Lower leg skin (tissue), 3 donors: ENCODE measurements around the gene CDC42.

Experiments
- POLR2A ChIP-seq, 2 donors: fragments of 450-650 bp; IDR thresholded peaks; one replicate each; pipeline ENCODE4 v1.6.1; 2016 to 2017; ENCODE audit warnings: antibody characterized with exemption in 2 of 2, mild to moderate bottlenecking in 1 of 2, moderate library complexity in 1 of 2
- TF ChIP-seq, protein P1 (sequence below), 3 donors: fragments of 450-650 bp; IDR thresholded peaks; one replicate each; pipeline ENCODE4 v1.5.1; 2016; ENCODE audit warnings: antibody characterized with exemption in 3 of 3, mild to moderate bottlenecking in 3 of 3, moderate library complexity in 2 of 3

DNA sequence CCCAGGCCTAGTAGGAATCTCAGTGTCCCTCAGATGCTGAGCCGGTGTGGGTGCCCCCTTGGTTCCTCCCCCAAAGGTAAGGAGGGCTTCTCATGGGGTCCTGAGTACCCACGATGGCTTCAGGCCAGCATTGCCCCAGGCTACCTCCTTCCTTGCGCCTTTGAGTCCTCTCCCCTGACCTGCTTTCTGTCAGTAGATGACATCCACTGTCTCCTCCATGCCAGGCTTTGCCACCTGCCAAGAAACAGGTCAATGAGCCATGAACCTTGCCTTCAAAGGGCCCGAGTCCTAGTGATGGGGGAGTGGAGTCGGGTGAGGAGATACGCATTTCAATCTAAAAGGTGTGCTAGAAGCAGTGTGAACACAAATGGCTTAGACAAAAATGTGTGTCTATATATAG, 74.7 kb downstream of the CDC42 start:
- TF ChIP-seq, protein P1, sequence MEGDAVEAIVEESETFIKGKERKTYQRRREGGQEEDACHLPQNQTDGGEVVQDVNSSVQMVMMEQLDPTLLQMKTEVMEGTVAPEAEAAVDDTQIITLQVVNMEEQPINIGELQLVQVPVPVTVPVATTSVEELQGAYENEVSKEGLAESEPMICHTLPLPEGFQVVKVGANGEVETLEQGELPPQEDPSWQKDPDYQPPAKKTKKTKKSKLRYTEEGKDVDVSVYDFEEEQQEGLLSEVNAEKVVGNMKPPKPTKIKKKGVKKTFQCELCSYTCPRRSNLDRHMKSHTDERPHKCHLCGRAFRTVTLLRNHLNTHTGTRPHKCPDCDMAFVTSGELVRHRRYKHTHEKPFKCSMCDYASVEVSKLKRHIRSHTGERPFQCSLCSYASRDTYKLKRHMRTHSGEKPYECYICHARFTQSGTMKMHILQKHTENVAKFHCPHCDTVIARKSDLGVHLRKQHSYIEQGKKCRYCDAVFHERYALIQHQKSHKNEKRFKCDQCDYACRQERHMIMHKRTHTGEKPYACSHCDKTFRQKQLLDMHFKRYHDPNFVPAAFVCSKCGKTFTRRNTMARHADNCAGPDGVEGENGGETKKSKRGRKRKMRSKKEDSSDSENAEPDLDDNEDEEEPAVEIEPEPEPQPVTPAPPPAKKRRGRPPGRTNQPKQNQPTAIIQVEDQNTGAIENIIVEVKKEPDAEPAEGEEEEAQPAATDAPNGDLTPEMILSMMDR (IDR thresholded peaks at IDR 0.05): no peak
- TF ChIP-seq POLR2A (IDR thresholded peaks at IDR 0.05): no peak
